NCI-H748 (cell line): ENCODE results near the gene HSPE1.
"Not testable (repeated sequence)": the region's sequence is repeated elsewhere in the genome, so short reads cannot be mapped to it uniquely, and the experiment has no call there.

Source experiments
- DNase-seq: peaks from one replicate; lab custom pipeline; 2025; ENCODE audit not compliant: unreplicated experiment; lab: John Stamatoyannopoulos, UW

HSPE1 gene

GRCh38 chr2:197499594-197500502, at the start of gene HSPE1, which contains the start of gene HSPD1:
Gene HSPE1 (plus strand): TSS chr2:197500379. CDS start chr2:197500437, 58 bp downstream.
Gene HSPD1 (minus strand): TSS chr2:197499840. CDS start chr2:197498848, 992 bp downstream.
- peak; percentile 100 for DNase-seq

- peak; percentile 24 for DNase-seq
These were observed 49.7 kb upstream of the HSPE1 start for GRCh38 chr2:197450465-197450864.

GRCh38 chr2:197450935-197451358, 49.2 kb upstream of the HSPE1 start:
- peak; percentile 15 for DNase-seq

GRCh38 chr2:197452754-197453122, 47.4 kb upstream of the HSPE1 start:
- no peak for DNase-seq

GRCh38 chr2:197453123-197453913, 46.9 kb upstream of the HSPE1 start, which contains the start of gene COQ10B:
Gene COQ10B (plus strand): TSS chr2:197453552. CDS start chr2:197453561, 9 bp downstream.
- DNase-seq: peak; percentile 100

GRCh38 chr2:197453914-197454398, 46.2 kb upstream of the HSPE1 start:
- DNase-seq: no peak

- no peak for DNase-seq
These were observed 45.3 kb upstream of the HSPE1 start for GRCh38 chr2:197454923-197455322.

- no peak for DNase-seq
These were observed 44.8 kb upstream of the HSPE1 start for GRCh38 chr2:197455428-197455827.

- DNase-seq: peak; percentile 60
These were observed 39.5 kb upstream of the HSPE1 start for GRCh38 chr2:197460649-197461048.

- DNase-seq: no peak
These were observed 39.1 kb upstream of the HSPE1 start for GRCh38 chr2:197461057-197461456.

GRCh38 chr2:197464175-197464574, 36.0 kb upstream of the HSPE1 start:
- no peak for DNase-seq

GRCh38 chr2:197472166-197472565, 28.0 kb upstream of the HSPE1 start:
- no peak for DNase-seq

GRCh38 chr2:197477797-197478196, 22.4 kb upstream of the HSPE1 start:
- no peak for DNase-seq

GRCh38 chr2:197480165-197481036, 19.8 kb upstream of the HSPE1 start:
- DNase-seq: no peak

- DNase-seq: not testable (repeated sequence)
These were observed 15.9 kb upstream of the HSPE1 start for GRCh38 chr2:197484248-197484647.

GRCh38 chr2:197486175-197486574, 14.0 kb upstream of the HSPE1 start:
- no peak for DNase-seq

- no peak for DNase-seq
These were observed 12.8 kb upstream of the HSPE1 start for GRCh38 chr2:197487385-197487784.

- no peak for DNase-seq
These were observed 4.6 kb upstream of the HSPE1 start for GRCh38 chr2:197495433-197496134.

- DNase-seq: no peak
These were observed 3.5 kb upstream of the HSPE1 start for GRCh38 chr2:197496695-197497094.

GRCh38 chr2:197497326-197497725, 2.9 kb upstream of the HSPE1 start:
- DNase-seq: no peak
